AG09309 (cell line): ENCODE results near the gene SHISA5.

Experiments
- DNase-seq: peaks from one replicate; pipeline ENCODE4 v3.0.0-alpha.2; 2010; ENCODE audit warnings: low read depth
- H3K4me3 ChIP-seq: 2 replicates; pipeline ENCODE4 v1.5.1; 2011; ENCODE audit warnings: mild to moderate bottlenecking, low read depth, low read length, moderate library complexity; ENCODE audit not compliant: control insufficient read depth
- CTCF ChIP-seq: IDR thresholded peaks from 2 replicates; pipeline ENCODE4 v1.5.1; 2011; ENCODE audit warnings: mild to moderate bottlenecking, low read depth, low read length, inconsistent platforms; ENCODE audit not compliant: insufficient read depth, control insufficient read depth; ENCODE audit errors: missing control alignments

Gene SHISA5

GRCh38 chr3:48521635-48522034, 17.7 kb upstream of the SHISA5 start:
- H3K4me3 ChIP-seq = no peak overlapping the region
- DNase-seq = no peak
- TF ChIP-seq CTCF = no peak

- DNase-seq = no peak
- TF ChIP-seq CTCF = no peak
- no peak overlapping the region for H3K4me3 ChIP-seq
These were observed 15.3 kb upstream of the SHISA5 start for GRCh38 chr3:48519277-48519643.

- TF ChIP-seq CTCF = no peak
- DNase-seq = no peak
- no peak overlapping the region for H3K4me3 ChIP-seq
These were observed 14.8 kb upstream of the SHISA5 start for GRCh38 chr3:48518638-48519276.

- no peak for TF ChIP-seq CTCF
- no peak overlapping the region for H3K4me3 ChIP-seq
- no peak for DNase-seq
These were observed 14.1 kb upstream of the SHISA5 start for GRCh38 chr3:48518069-48518468.

GRCh38 chr3:48516571-48516970, 12.6 kb upstream of the SHISA5 start:
- no peak overlapping the region for H3K4me3 ChIP-seq
- DNase-seq = no peak
- TF ChIP-seq CTCF = no peak

- TF ChIP-seq CTCF = no peak
- no peak overlapping the region for H3K4me3 ChIP-seq
- DNase-seq = no peak
These were observed 10.7 kb upstream of the SHISA5 start for GRCh38 chr3:48514431-48515227.
